Measurements from ENCODE around the gene RC3H1. TPM values are rescaled to one million over a fixed set of nuclear protein-coding genes. Genes with fewer than 3 reads are reported as not detected.

RC3H1 gene
- total RNA-seq, 2 donors from 2014 or later, result 43.5 to 51.9 TPM

DNA sequence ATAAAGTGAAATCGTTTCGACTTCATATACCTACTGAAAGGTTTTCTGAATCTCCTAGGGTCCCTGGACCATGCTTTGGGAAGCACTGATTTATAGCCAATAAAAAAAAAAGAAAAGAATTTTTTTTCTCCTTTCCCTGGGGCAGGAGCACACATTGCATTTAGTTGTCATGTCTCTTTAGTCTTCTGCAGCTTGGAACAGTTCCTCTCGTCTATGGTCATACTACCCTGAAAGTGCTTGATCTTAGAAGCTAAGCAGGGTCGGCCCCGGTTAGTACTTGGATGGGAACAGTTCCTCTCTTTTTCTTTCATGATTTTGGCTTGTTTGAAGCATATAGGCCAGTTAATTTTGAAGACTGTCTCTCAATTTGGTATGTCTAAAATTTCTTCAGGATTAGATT, 101.3 kb downstream of the RC3H1 start:
- Mint-ChIP-seq H3K4me3 (no peak overlapping the region), H3K36me3 (ENCODE audit: low read depth) (no peaks in the 10 kb centered on the region), H3K27me3 (ENCODE audit: insufficient read depth) (peaks cover 3% of the 10 kb centered on the region), H3K9me3 (no peaks in the 10 kb centered on the region), H3K4me1 (no peaks in the 10 kb centered on the region), H3K27ac (no peak overlapping the region)
- no peak overlapping the region for H3K9ac ChIP-seq (ENCODE audit: extremely low read depth, low read length, poor library complexity, severe bottlenecking)
- no peaks in the 10 kb centered on the region for H3K36me3 ChIP-seq (ENCODE audit: control insufficient read depth, insufficient read depth, low read length)
- TF ChIP-seq, protein P1, sequence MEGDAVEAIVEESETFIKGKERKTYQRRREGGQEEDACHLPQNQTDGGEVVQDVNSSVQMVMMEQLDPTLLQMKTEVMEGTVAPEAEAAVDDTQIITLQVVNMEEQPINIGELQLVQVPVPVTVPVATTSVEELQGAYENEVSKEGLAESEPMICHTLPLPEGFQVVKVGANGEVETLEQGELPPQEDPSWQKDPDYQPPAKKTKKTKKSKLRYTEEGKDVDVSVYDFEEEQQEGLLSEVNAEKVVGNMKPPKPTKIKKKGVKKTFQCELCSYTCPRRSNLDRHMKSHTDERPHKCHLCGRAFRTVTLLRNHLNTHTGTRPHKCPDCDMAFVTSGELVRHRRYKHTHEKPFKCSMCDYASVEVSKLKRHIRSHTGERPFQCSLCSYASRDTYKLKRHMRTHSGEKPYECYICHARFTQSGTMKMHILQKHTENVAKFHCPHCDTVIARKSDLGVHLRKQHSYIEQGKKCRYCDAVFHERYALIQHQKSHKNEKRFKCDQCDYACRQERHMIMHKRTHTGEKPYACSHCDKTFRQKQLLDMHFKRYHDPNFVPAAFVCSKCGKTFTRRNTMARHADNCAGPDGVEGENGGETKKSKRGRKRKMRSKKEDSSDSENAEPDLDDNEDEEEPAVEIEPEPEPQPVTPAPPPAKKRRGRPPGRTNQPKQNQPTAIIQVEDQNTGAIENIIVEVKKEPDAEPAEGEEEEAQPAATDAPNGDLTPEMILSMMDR (conservative IDR thresholded peaks at IDR 0.05), result no peak
- H3K4me1 ChIP-seq (ENCODE audit: control insufficient read depth, insufficient read depth, low read length), result no peaks in the 10 kb centered on the region
- no peak for DNase-seq
- H3K27ac ChIP-seq (ENCODE audit: low read depth, low read length), result no peak overlapping the region
- H3K4me3 ChIP-seq (ENCODE audit: low read length), result no peak overlapping the region
- 94 to 100% methylated on average over 4 to 5 of the region's 5 CpGs for WGBS, 2 experiments (ENCODE audit: insufficient coverage in 1 of 2, insufficient read length in 1 of 2)
- no peaks in the 10 kb centered on the region for H3K9me3 ChIP-seq (ENCODE audit: control insufficient read depth, low read length)
- H3K27me3 ChIP-seq (ENCODE audit: control insufficient read depth, insufficient read depth, low read length, poor library complexity, severe bottlenecking), result no peaks in the 10 kb centered on the region

- no peaks in the 10 kb centered on the region for H3K9me3 Mint-ChIP-seq
- Histone ChIP-seq H3K4me1 (ENCODE audit: control insufficient read depth, insufficient read depth, low read length) (no peaks in the 10 kb centered on the region), H3K27ac (ENCODE audit: low read depth, low read length) (no peak overlapping the region), H3K9ac (ENCODE audit: extremely low read depth, low read length, poor library complexity, severe bottlenecking) (no peak overlapping the region), H3K4me3 (ENCODE audit: low read length) (no peak overlapping the region), H3K9me3 (ENCODE audit: control insufficient read depth, low read length) (no peaks in the 10 kb centered on the region), H3K36me3 (ENCODE audit: control insufficient read depth, insufficient read depth, low read length) (no peaks in the 10 kb centered on the region), H3K27me3 (ENCODE audit: control insufficient read depth, insufficient read depth, low read length, poor library complexity, severe bottlenecking) (no peaks in the 10 kb centered on the region)
- H3K4me1 Mint-ChIP-seq, result no peaks in the 10 kb centered on the region
- H3K4me3 Mint-ChIP-seq, result no peak overlapping the region
- H3K27me3 Mint-ChIP-seq (ENCODE audit: insufficient read depth), result no peaks in the 10 kb centered on the region
- no peak for DNase-seq
- H3K36me3 Mint-ChIP-seq (ENCODE audit: low read depth), result no peaks in the 10 kb centered on the region
- WGBS, 2 experiments (ENCODE audit: insufficient coverage in 1 of 2, insufficient read length in 1 of 2), result 89 to 90% methylated on average over 8 to 11 of the region's 12 CpGs
- no peak overlapping the region for H3K27ac Mint-ChIP-seq
- TF ChIP-seq, protein P1 (conservative IDR thresholded peaks at IDR 0.05), result no peak
These were observed 104.3 kb downstream of the RC3H1 start for GRCh38 chr1:173917635-173918493.

- H3K27ac Mint-ChIP-seq, result no peak within 1 kb of the TSS
- 89 to 92% methylated on average over 2 to 3 of the region's 3 CpGs for WGBS, 2 experiments (ENCODE audit: insufficient coverage in 1 of 2, insufficient read length in 1 of 2)
- TF ChIP-seq, protein P1 (conservative IDR thresholded peaks at IDR 0.05), result no peak
These were observed 105.0 kb downstream of the RC3H1 start, which contains the start of gene SERPINC1 for GRCh38 chr1:173917149-173917548. SERPINC1 (minus strand) TSS chr1:173917327; CDS start chr1:173917259, 68 bp downstream.

More at GRCh38 chr1:173917149-173917548, 105.0 kb downstream of the RC3H1 start, which contains the start of gene SERPINC1:
- no peak within 1 kb of the TSS for H3K4me3 ChIP-seq (ENCODE audit: low read length)
- Mint-ChIP-seq H3K36me3 (ENCODE audit: low read depth) (no peaks in the 10 kb centered on the region), H3K27me3 (ENCODE audit: insufficient read depth) (no peaks in the 10 kb centered on the region), H3K4me1 (no peaks in the 10 kb centered on the region), H3K9me3 (no peaks in the 10 kb centered on the region), H3K4me3 (no peak within 1 kb of the TSS)
- H3K36me3 ChIP-seq (ENCODE audit: control insufficient read depth, insufficient read depth, low read length), result no peaks in the 10 kb centered on the region
- H3K9ac ChIP-seq (ENCODE audit: extremely low read depth, low read length, poor library complexity, severe bottlenecking), result no peak within 1 kb of the TSS
- H3K27ac ChIP-seq (ENCODE audit: low read depth, low read length), result no peak within 1 kb of the TSS
- DNase-seq, result no peak
- H3K4me1 ChIP-seq (ENCODE audit: control insufficient read depth, insufficient read depth, low read length), result no peaks in the 10 kb centered on the region
- H3K27me3 ChIP-seq (ENCODE audit: control insufficient read depth, insufficient read depth, low read length, poor library complexity, severe bottlenecking), result no peaks in the 10 kb centered on the region
- no peaks in the 10 kb centered on the region for H3K9me3 ChIP-seq (ENCODE audit: control insufficient read depth, low read length)
